ENCODE data around the gene STK17B. TPM values are rescaled to one million over a fixed set of nuclear protein-coding genes. Genes with fewer than 3 reads are reported as not detected.

The STK17B gene
- total and polyA plus RNA-seq, 9 of the 15 experiments (the other 6 are each of a cell fraction or from before 2014, with no cell fraction given) = 2.3 to 17.7 (median 8.5) TPM

- intact Hi-C loops (cut with micrococcal nuclease) (loop anchor here (5.0 kb wide), 1 partner anchor 103 kb away; no protein-coding TSS in a partner anchor), in situ Hi-C loops (cut with MboI) (no loop called here)
- H3K79me2 ChIP-seq (ENCODE audit: control insufficient read depth, insufficient read depth, low read length) = peaks cover 17% of the 10 kb centered on the region
- H2AFZ ChIP-seq (ENCODE audit: low read depth, low read length) = peak overlapping the region; percentile 58; the same call in 1 of the 2 replicates
- POLR2A ChIA-PET = no interaction called here
- DNase-seq (ENCODE audit: extremely low read depth in 1 of 4, low spot score in 3 of 4) (no peak), FAIRE-seq (no peak), ATAC-seq (no peak)
- H3K27ac ChIP-seq (ENCODE audit: extremely low read depth, low read depth, low read length) = no peak overlapping the region; the same call in 2 of the 3 replicates
- no peak overlapping the region for H3K4me2 ChIP-seq (ENCODE audit: insufficient read depth, low read length)
- peaks cover 12 to 38% of the 10 kb centered on the region in 2 experiments; a peak in 3 of 5 replicates for H3K4me1 ChIP-seq (replicated peaks in 1 of 2; ENCODE audit: control insufficient read depth in 2 of 2, insufficient read depth in 2 of 2, low read length in 2 of 2)
- WGBS (ENCODE audit: insufficient coverage, low coverage, missing lambda C conversion rate) = 69% methylated on average over 3 of the region's 3 CpGs
- no peaks in the 10 kb centered on the region for H3K9me3 ChIP-seq (replicated peaks; ENCODE audit: control insufficient read depth, insufficient read depth, low read depth, low read length)
- no peaks in the 10 kb centered on the region for H3K9me1 ChIP-seq (ENCODE audit: control insufficient read depth, insufficient read depth, low read length)
- H3K4me3 ChIP-seq = no peak overlapping the region
- no TSS peak for BruUV-seq (replicated peaks)
- TF ChIP-seq MTA2 (IDR thresholded peaks at IDR 0.05; ENCODE audit: low read depth) (no peak), ZNF518B (CRISPR knock-in tag; IDR thresholded peaks at IDR 0.05) (no peak), SRF (CRISPR knock-in tag; IDR thresholded peaks at IDR 0.05) (no peak), SPI1 (IDR thresholded peaks at IDR 0.05; ENCODE audit: borderline replicate concordance, low read depth, low read length) (no peak), ZHX1 (conservative IDR thresholded peaks at IDR 0.05; ENCODE audit: low read length) (no peak), MYBL2 (IDR thresholded peaks at IDR 0.05; ENCODE audit: low read depth) (no peak), MYBL2 (CRISPR knock-in tag; IDR thresholded peaks at IDR 0.05; ENCODE audit: borderline replicate concordance) (no peak), MCM5 (IDR thresholded peaks at IDR 0.05; ENCODE audit: low read depth) (no peak)
- TF ChIP-seq, protein P1, sequence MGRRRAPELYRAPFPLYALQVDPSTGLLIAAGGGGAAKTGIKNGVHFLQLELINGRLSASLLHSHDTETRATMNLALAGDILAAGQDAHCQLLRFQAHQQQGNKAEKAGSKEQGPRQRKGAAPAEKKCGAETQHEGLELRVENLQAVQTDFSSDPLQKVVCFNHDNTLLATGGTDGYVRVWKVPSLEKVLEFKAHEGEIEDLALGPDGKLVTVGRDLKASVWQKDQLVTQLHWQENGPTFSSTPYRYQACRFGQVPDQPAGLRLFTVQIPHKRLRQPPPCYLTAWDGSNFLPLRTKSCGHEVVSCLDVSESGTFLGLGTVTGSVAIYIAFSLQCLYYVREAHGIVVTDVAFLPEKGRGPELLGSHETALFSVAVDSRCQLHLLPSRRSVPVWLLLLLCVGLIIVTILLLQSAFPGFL (CRISPR knock-in tag; IDR thresholded peaks at IDR 0.05) = no peak
- no peaks in the 10 kb centered on the region for H4K20me1 ChIP-seq (replicated peaks; ENCODE audit: control insufficient read depth, insufficient read depth, low read length)
- no peaks in the 10 kb centered on the region for H3K27me3 ChIP-seq (ENCODE audit: control insufficient read depth in 2 of 2, insufficient read depth in 2 of 2, low read length in 2 of 2)
- H3K36me3 ChIP-seq (ENCODE audit: control insufficient read depth, insufficient read depth, low read length) = no peaks in the 10 kb centered on the region
- no peak overlapping the region for H3K9ac ChIP-seq (ENCODE audit: insufficient read depth in 1 of 2, low read depth in 2 of 2, low read length in 2 of 2)
- CTCF ChIA-PET (ENCODE audit: low intra/inter-chr PET ratio) = no interaction called here
Measured at GRCh38 chr2:196174404-196174803, 3.0 kb upstream of the STK17B start.
